ENCODE data around the gene MAML3.

The MAML3 gene

DNA sequence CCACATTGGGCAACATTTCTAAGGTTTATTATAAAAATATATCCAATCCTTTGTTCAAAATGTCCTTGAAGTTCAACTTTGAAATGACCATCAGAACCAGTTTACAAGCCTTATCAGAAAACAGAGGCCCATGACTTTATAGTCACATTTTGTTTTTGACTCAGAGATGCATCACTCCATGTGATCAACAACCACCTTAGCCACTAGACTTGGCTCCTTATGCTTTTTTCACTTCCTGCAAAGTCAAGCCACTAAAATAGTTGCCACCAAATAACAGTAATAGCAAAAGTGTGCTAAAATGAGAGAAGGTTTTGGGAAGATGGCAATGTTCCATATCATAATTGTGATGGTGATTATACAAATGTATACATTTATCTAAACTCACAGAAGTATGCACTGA, 181.7 kb downstream of the MAML3 start:
- no peak for DNase-seq (ENCODE audit: insufficient read length, low spot score)
- no peak for FAIRE-seq
- TF ChIP-seq, protein P1, sequence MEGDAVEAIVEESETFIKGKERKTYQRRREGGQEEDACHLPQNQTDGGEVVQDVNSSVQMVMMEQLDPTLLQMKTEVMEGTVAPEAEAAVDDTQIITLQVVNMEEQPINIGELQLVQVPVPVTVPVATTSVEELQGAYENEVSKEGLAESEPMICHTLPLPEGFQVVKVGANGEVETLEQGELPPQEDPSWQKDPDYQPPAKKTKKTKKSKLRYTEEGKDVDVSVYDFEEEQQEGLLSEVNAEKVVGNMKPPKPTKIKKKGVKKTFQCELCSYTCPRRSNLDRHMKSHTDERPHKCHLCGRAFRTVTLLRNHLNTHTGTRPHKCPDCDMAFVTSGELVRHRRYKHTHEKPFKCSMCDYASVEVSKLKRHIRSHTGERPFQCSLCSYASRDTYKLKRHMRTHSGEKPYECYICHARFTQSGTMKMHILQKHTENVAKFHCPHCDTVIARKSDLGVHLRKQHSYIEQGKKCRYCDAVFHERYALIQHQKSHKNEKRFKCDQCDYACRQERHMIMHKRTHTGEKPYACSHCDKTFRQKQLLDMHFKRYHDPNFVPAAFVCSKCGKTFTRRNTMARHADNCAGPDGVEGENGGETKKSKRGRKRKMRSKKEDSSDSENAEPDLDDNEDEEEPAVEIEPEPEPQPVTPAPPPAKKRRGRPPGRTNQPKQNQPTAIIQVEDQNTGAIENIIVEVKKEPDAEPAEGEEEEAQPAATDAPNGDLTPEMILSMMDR (IDR thresholded peaks at IDR 0.05; ENCODE audit: insufficient read depth, missing control alignments): no peak

DNA sequence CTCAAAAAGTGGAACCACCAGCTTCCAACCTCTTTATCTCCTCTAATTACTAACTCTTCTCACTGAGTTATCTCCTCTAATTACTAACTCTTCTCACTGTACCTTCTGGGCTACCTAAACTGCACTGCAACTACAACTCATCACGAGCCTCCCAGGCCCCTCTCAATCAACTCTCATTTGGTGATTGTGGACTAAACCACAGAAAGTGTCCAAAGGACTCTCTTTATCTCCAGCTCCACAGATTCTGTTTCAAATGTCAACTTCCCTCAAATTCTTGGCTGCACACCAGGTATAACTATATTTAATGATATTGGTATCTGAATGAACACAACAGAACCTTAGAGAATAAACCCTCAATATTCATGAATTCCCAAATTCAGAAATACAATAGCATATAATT, 182.9 kb downstream of the MAML3 start:
- TF ChIP-seq, protein P1 (IDR thresholded peaks at IDR 0.05; ENCODE audit: insufficient read depth, missing control alignments): no peak
- FAIRE-seq (no peak), DNase-seq (ENCODE audit: insufficient read length, low spot score) (no peak)

DNA sequence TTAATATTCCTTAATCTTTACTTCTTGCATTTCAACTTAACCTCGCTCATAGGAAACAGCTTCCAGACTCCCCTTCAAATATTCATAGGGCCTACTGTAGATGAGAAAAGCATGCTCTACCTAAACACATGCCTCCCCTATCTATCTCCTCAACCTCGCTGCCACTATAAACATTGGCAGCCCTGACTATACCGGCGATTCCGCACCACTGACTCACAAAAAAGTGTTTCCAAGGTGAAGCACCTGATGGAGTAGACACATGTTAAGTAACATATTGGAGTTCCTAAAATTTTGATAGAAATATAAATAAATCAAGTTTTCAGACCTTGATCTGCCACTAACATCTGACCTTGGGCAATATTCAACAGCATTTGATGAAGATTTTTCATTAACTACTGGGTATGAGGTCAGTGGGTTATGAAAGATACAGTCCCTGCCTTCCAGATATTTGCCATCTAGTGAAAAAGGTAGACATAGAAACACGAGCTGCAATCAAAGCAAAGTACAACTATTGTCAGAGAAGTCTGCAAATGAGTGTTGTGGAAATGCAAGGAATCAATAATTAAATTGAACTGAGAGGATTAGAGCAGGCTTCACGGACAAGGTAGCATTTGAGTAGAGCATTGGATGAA, 184.2 kb downstream of the MAML3 start:
- DNase-seq (ENCODE audit: insufficient read length, low spot score) (no peak), FAIRE-seq (no peak)
- TF ChIP-seq, protein P1 (IDR thresholded peaks at IDR 0.05; ENCODE audit: insufficient read depth, missing control alignments): no peak

DNA sequence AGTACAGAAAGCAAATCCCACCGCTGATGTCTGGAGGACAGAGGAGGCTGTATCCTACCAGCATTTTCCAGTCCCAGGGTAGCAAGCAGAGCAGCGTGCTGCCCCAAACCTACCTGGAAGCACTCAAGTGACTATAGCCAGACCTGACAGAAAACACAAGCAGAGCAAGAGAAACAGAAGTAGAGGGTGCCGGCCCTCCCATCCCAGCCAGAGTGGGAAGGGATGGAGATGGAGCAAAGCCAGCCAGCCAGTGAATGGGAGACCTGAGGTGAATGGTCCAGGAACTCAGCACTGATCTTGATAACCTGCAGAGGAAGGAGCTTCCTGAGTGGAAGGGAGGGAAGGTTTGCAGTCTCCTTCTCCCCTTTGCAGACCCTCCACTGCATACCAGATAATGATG, 185.2 kb downstream of the MAML3 start:
- DNase-seq (ENCODE audit: insufficient read length, low spot score) (no peak), FAIRE-seq (no peak)
- TF ChIP-seq, protein P1 (IDR thresholded peaks at IDR 0.05; ENCODE audit: insufficient read depth, missing control alignments): no peak

DNA sequence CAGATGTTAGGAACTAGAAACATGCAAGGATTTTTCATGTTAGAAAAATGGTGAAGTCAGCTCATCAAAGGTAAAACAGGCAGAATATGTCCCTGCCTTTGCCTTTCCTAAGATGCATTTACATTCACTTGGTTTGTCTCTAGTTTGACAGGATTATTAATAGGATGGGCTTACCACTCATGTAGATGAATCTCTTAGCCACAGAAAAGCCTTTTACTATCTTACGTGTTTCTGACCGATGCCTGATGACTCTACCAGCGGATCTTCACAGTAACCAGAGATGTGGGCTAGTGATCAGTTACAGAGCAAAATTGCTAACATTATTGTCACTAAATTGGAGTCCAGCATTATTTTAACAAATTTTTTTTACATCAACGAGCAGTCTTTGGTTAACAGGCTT, 187.6 kb downstream of the MAML3 start:
- FAIRE-seq (peak; percentile 95), DNase-seq (ENCODE audit: insufficient read length, low spot score) (no peak)
- TF ChIP-seq, protein P1 (IDR thresholded peaks at IDR 0.05; ENCODE audit: insufficient read depth, missing control alignments): no peak

DNA sequence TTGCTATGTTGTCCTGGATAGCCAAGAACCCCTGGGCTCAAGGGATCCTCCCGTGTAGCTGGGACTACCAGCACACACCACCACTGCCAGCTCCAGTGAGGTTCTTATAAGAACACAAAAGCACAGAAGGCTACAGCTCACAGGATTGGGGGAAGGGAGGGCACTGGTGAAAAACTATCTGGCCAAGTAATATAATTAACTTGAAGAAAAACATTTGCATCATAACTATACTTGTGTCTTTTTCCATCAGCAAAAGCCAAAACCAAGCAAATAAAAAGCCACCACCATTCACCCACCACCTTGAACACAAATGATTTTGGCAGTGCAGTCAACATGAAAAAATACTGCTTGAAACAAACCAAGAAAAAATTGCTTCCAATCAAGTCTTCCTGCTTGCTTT, 188.2 kb downstream of the MAML3 start:
- no peak for FAIRE-seq
- TF ChIP-seq, protein P1 (IDR thresholded peaks at IDR 0.05; ENCODE audit: insufficient read depth, missing control alignments): no peak

DNA sequence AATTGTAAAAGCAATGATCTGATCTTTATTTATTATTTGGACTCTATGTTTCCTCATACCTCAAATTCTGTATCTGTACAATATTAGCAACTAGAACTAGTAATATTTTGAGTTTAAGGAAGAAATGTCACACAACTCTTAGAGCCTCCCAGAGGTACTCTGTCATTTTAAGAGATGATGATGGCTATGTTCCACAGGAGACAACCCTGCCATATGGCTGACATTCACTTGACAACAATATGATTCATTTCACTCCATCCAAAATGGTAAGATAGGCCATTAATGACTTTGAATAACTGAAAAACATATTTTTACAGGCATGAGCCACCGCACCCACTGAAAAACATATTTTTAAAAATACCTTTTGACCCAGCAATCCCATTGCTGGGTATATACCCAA, 190.3 kb downstream of the MAML3 start:
- no peak for DNase-seq (ENCODE audit: insufficient read length, low spot score)
- FAIRE-seq: no peak
- TF ChIP-seq, protein P1 (IDR thresholded peaks at IDR 0.05; ENCODE audit: insufficient read depth, missing control alignments): no peak

More for the DNA sequence above, 188.2 kb downstream of the MAML3 start:
- DNase-seq (ENCODE audit: insufficient read length, low spot score): no peak
